NCI-H2196 treated with DMSO at 0.1 percent for 48 hours (cell line): Measurements from ENCODE around the gene NKD1.

Experiments used
- DNase-seq: peaks from one replicate; lab custom pipeline; 2025; ENCODE audit not compliant: unreplicated experiment; lab: John Stamatoyannopoulos, UW

Gene NKD1

GRCh38 chr16:50558913-50559312 is 10.7 kb downstream of the NKD1 start:
- no peak for DNase-seq

DNA sequence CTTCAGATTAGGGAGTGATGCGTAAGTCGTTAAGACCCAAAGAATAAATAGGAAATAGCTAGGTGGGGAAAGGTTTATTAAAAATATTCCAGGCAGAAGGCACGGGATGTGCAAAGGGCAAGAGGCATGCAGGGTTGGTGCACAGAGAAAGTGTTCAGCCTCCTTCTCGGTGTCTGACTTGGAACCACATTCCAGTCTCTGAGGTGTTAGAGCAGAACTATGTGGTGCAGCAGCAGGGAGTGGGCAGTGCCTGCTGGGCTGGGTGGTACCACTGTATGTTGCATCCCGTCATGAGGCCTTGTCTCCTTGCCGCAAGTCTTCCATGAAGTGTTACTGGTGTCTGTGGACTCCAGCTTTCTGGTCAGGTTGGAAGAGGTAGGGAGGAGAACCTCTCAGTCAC is 11.1 kb downstream of the NKD1 start:
- no peak for DNase-seq

GRCh38 chr16:50559804-50560514 is 11.8 kb downstream of the NKD1 start:
- DNase-seq: no peak

GRCh38 chr16:50560903-50561863 is 13.0 kb downstream of the NKD1 start:
- DNase-seq: no peak

DNA sequence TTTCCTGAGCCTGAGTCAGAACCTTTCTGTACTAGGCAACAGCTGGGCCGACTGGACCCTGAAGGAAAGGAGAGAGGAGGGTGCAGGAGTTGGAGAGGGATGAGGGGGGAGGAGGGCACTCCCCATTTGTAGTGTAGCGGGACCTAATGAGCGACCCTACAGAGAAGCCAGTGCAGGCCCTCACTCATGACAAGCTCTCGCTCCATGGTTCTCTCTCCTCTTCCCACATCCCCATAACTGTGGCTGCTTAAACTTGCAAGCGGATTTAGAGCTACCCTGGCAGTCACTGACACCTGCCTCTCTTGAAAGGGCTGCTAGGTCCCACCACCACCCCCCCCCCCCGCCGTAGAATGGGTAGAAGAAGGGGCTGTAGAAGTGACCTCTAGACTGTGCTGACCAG is 14.5 kb downstream of the NKD1 start:
- no peak for DNase-seq

GRCh38 chr16:50563989-50564388 is 15.8 kb downstream of the NKD1 start:
- DNase-seq: no peak

DNA sequence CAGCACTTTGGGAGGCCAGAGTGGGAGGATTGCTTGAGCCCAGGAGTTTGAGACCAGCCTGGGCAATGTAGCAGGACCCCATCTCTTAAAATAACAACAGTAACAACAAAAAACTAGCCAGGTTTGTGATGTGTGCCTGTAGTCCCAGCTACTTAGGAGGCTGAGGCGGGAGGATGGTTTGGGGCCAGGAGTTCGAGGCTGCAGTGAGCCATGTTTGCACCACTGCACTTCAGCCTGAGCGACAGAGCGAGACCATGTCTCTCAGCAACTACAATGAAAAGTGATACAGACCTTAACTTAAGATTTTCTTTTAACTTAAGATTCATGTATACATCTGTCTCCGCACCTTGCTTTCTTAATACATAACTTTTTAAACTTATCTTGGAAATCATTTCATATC is 17.2 kb downstream of the NKD1 start:
- DNase-seq: no peak

GRCh38 chr16:50566014-50566962 is 18.1 kb downstream of the NKD1 start:
- no peak for DNase-seq

DNA sequence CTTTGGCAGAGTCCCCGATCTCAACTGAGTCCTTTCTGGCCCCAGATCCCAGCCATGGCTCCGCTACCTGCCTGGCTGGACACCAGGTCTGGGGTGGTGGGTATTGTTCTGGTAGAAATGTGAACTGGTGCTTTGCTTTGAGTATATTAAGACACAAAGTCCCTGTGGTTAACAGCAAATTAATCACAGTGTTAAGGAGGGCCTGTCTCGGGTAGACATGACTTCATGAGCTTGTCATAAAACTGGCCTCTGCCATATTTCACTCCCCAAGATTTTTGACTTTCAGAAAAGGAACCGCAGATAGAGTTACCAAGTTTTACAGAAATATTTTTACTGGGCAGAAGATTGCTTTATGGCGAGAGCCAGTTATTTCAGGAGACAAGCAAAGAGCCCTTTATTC is 19.5 kb downstream of the NKD1 start:
- DNase-seq: no peak

GRCh38 chr16:50568187-50568815 is 20.1 kb downstream of the NKD1 start:
- no peak for DNase-seq

DNA sequence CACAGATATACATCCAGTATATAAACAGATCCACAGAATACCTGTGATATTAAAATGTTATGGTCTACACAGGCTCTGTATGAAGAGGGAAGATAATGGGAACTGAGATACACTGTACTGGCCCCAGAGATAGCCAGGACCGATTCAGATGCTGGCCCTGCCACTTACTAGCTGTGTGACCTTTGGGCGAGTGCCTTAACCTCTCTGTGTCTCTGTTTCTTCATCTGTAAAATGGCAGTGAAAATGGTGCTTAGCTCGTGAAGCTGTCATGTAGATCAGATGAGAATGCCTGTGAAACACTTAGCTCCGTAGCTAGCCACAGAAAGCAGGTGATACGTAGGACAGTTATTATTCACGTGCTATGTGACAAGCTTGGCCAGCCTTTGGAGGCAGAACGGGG is 22.2 kb downstream of the NKD1 start:
- DNase-seq: no peak

GRCh38 chr16:50570808-50571598 is 22.8 kb downstream of the NKD1 start:
- DNase-seq: no peak

DNA sequence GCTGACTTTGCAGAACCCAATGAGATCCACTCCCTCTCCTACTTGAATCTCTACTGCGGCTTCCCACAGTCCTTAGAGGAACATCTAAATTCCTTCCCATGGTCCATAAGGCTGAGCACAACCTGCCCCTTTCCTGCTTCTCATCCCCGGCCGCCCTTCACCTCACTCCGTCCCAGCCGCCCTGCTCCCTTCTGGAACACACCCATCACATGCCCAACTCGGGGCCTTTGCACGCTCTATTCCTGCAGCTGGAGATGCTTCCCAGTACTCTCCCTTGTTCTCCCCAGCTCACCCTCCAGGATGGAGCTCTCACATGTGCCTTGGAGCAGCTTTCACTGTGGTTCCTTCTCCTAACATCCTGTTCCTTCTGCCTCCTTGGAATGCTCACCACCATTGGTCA is 23.6 kb downstream of the NKD1 start:
- DNase-seq: no peak

DNA sequence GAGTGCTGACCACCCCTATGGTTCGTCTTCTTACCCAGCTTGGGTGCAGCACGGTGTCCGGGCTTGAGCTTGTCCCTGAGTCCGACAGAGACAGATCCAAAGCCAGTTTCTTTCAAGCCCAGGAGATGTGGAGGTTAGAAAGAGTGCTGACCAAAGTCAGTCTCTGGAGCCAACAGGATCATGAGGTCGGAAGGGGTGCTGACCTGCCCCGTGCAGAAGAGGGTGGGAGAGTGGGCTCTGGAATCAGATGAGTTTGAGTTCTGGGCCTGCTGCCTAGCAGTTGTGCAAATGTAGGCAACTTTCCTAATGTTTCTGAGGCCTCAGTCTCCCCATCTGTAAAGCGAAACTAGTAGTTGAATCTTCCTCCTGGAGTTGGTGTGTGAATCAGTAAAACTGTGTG is 24.5 kb downstream of the NKD1 start:
- DNase-seq: no peak

GRCh38 chr16:50573279-50573678 is 25.1 kb downstream of the NKD1 start:
- DNase-seq: no peak

GRCh38 chr16:50573947-50574744 is 25.9 kb downstream of the NKD1 start:
- no peak for DNase-seq

DNA sequence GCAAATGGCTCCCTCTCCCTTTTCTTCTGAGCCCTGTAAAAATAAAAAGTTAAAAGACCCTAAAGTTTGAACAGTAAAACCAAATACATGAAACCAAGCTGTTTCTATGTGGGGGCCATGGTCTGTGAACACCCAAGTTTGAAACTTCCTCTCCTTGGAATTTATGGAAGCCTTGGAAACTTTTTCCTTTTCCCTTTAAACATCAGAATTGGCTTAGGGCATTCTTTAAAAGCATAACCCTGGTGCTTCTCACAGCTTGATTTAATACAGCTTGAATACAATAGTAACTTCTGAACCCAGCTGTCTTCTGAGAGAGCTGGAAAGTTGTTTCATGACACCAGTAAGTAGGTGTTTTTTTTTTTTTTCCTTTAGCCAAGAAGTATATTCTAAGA is 26.5 kb downstream of the NKD1 start:
- DNase-seq: no peak

DNA sequence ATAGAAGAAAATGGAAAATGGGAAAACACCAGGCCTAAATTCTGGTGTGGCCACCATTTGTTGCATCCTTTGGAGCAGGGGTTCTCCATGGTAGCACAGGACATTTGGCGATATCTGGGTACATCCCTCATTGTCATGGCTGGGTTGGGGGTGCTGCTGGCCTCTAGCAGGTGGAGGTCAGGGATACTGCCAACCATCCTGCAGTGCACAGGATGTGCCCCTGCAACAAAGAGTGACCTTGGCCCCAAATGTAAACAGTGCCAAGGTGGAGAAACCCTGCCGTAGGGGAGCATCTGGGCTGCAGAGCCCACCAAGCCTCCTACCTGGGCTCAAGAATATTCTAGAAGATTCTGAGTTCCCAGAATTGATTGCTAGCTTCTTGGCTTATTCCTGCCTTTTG is 27.5 kb downstream of the NKD1 start:
- DNase-seq: no peak
